MM.1S (cell line): ENCODE measurements around the gene PRSS36.

Source experiments
- DNase-seq: peaks from one replicate; pipeline ENCODE4 v3.0.0-alpha.2; 2015
- H2AFZ ChIP-seq: fragments of 300-600 bp; sonication (generic); 2 replicates; pipeline ENCODE4 v1.6.0; 2016; ENCODE audit warnings: antibody characterized with exemption, low read length
- H3F3A ChIP-seq: fragments of 300-600 bp; sonication (generic); 2 replicates; pipeline ENCODE4 v1.6.1; 2016; ENCODE audit warnings: mild to moderate bottlenecking, antibody characterized with exemption, low read length, moderate library complexity, mixed read lengths; ENCODE audit not compliant: insufficient read depth
- H3K27ac ChIP-seq: fragments of 300-600 bp; sonication (generic); 2 replicates; pipeline ENCODE4 v1.5.1; 2016; ENCODE audit warnings: mild to moderate bottlenecking, low read length
- H3K27me3 ChIP-seq: fragments of 300-600 bp; sonication (generic); replicated peaks from 2 replicates; pipeline ENCODE4 v1.6.0; 2016; ENCODE audit warnings: low read length; ENCODE audit not compliant: insufficient read depth
- H3K36me3 ChIP-seq: fragments of 300-600 bp; sonication (generic); replicated peaks from 2 replicates; pipeline ENCODE4 v1.6.1; 2016; ENCODE audit warnings: mild to moderate bottlenecking, low read length, mixed read lengths; ENCODE audit not compliant: insufficient read depth
- H3K4me1 ChIP-seq: fragments of 300-600 bp; sonication (generic); 2 replicates; pipeline ENCODE4 v1.6.1; 2016; ENCODE audit warnings: low read length, mixed read lengths
- H3K4me2 ChIP-seq: fragments of 300-600 bp; sonication (generic); 2 replicates; pipeline ENCODE4 v1.6.0; 2016; ENCODE audit warnings: low read depth, low read length
- H3K4me3 ChIP-seq: fragments of 300-600 bp; sonication (generic); 2 replicates; pipeline ENCODE4 v1.5.1; 2016; ENCODE audit warnings: low read length, mixed read lengths
- H3K79me2 ChIP-seq: fragments of 300-600 bp; sonication (generic); 2 replicates; pipeline ENCODE4 v1.6.1; 2016; ENCODE audit warnings: mixed run types, low read length, mixed read lengths
- H3K9ac ChIP-seq: fragments of 300-600 bp; sonication (generic); 2 replicates; pipeline ENCODE4 v1.6.1; 2016; ENCODE audit warnings: low read length, mixed read lengths
- H3K9me2 ChIP-seq: fragments of 300-600 bp; sonication (generic); replicated peaks from 2 replicates; pipeline ENCODE4 v1.6.1; 2016; ENCODE audit warnings: mild to moderate bottlenecking, low read length, mixed read lengths; ENCODE audit not compliant: insufficient read depth
- H3K9me3 ChIP-seq: fragments of 300-600 bp; sonication (generic); replicated peaks from 2 replicates; pipeline ENCODE4 v1.6.1; 2016; ENCODE audit warnings: mild to moderate bottlenecking, low read length, mixed read lengths; ENCODE audit not compliant: insufficient read depth
- H4K20me1 ChIP-seq: fragments of 300-600 bp; sonication (generic); 2 replicates; pipeline ENCODE4 v1.6.1; 2016; ENCODE audit warnings: mild to moderate bottlenecking, low read length, moderate library complexity, mixed read lengths; ENCODE audit not compliant: insufficient read depth
- CTCF ChIP-seq: fragments of 300-600 bp; sonication (generic); IDR thresholded peaks from 2 replicates; pipeline ENCODE4 v1.5.1; 2016; ENCODE audit warnings: antibody characterized with exemption, low read length, mixed read lengths
- EZH2 ChIP-seq: fragments of 300-600 bp; sonication (generic); optimal IDR thresholded peaks from 2 replicates; pipeline ENCODE3; 2017; ENCODE audit warnings: low read depth, mild to moderate bottlenecking, antibody characterized with exemption, low read length, mixed read lengths
- EZH2phosphoT487 ChIP-seq: fragments of 300-600 bp; sonication (generic); IDR thresholded peaks from 2 replicates; pipeline ENCODE4 v1.6.1; 2018; ENCODE audit warnings: antibody characterized with exemption, low read length

Gene PRSS36

GRCh38 chr16:31148896-31149295 lies 970 bp downstream of the PRSS36 start:
- Histone ChIP-seq H3K4me1 (no peaks in the 10 kb centered on the region), H4K20me1 (no peaks in the 10 kb centered on the region), H3K9me2 (no peaks in the 10 kb centered on the region), H3K36me3 (no peaks in the 10 kb centered on the region), H3K9me3 (no peaks in the 10 kb centered on the region), H3K4me3 (no peak overlapping the region), H3K27ac (no peak overlapping the region), H3K4me2 (no peak overlapping the region), H3K79me2 (no peaks in the 10 kb centered on the region), H2AFZ (no peak overlapping the region), H3F3A (no peaks in the 10 kb centered on the region), H3K9ac (no peak overlapping the region), H3K27me3 (peaks cover 51% of the 10 kb centered on the region)
- TF ChIP-seq EZH2phosphoT487 (no peak), EZH2 (no peak), CTCF (no peak)
- no peak for DNase-seq

- H3K9me2 ChIP-seq = no peaks in the 10 kb centered on the region
- H3K27me3 ChIP-seq = peaks cover 54% of the 10 kb centered on the region
- DNase-seq = no peak
- no peaks in the 10 kb centered on the region for H3K9me3 ChIP-seq
- H3F3A ChIP-seq = no peaks in the 10 kb centered on the region
- H3K27ac ChIP-seq = no peak overlapping the region
- TF ChIP-seq CTCF = no peak
- no peak for TF ChIP-seq EZH2
- H3K4me1 ChIP-seq = no peaks in the 10 kb centered on the region
- H3K36me3 ChIP-seq = no peaks in the 10 kb centered on the region
- H3K79me2 ChIP-seq = no peaks in the 10 kb centered on the region
- no peak overlapping the region for H2AFZ ChIP-seq
- H3K9ac ChIP-seq = no peak overlapping the region
- no peaks in the 10 kb centered on the region for H4K20me1 ChIP-seq
- H3K4me2 ChIP-seq = no peak overlapping the region
- H3K4me3 ChIP-seq = no peak overlapping the region
Observed at GRCh38 chr16:31148281-31148728, 1.6 kb downstream of the PRSS36 start.

- Histone ChIP-seq H2AFZ (no peak overlapping the region), H3K4me1 (no peaks in the 10 kb centered on the region), H3K27ac (no peak overlapping the region), H3K9me3 (no peaks in the 10 kb centered on the region), H3K9me2 (no peaks in the 10 kb centered on the region), H3K27me3 (peaks cover 58% of the 10 kb centered on the region), H3K4me3 (no peak overlapping the region), H3K36me3 (no peaks in the 10 kb centered on the region), H4K20me1 (no peaks in the 10 kb centered on the region), H3K4me2 (no peak overlapping the region), H3K9ac (no peak overlapping the region), H3F3A (no peaks in the 10 kb centered on the region), H3K79me2 (no peaks in the 10 kb centered on the region)
- DNase-seq = no peak
- TF ChIP-seq CTCF (no peak), EZH2 (no peak), EZH2phosphoT487 (no peak)
Observed at GRCh38 chr16:31147574-31147973, 2.3 kb downstream of the PRSS36 start.
